Measurements from ENCODE around the gene TMEM131L.

GRCh38 chr4:153641532-153641931 is 175.4 kb downstream of the TMEM131L start:
- TF ChIP-seq EZH2 (IDR thresholded peaks at IDR 0.05; ENCODE audit: borderline replicate concordance, low read depth, low read length, severe bottlenecking) (no peak), CTCF (IDR thresholded peaks at IDR 0.05; ENCODE audit: extremely low read depth in 1 of 2, insufficient read depth in 1 of 2, low read depth in 1 of 2, low read length in 2 of 2) (no peak), POLR2AphosphoS5 (IDR thresholded peaks at IDR 0.05; ENCODE audit: insufficient read depth, low read depth, low read length) (no peak), POLR2A (IDR thresholded peaks at IDR 0.05; ENCODE audit: low read depth, low read length) (no peak), FOS (IDR thresholded peaks at IDR 0.05; ENCODE audit: borderline replicate concordance, insufficient read depth, low read length) (no peak), MAX (IDR thresholded peaks at IDR 0.05; ENCODE audit: insufficient read depth, insufficient read length) (no peak)

Measured in endothelial cell of umbilical vein (primary cell).